GM18507 (cell line): ENCODE results near the gene FBXO27.
"Not testable (repeated sequence)": the region's sequence is repeated elsewhere in the genome, so short reads cannot be mapped to it uniquely, and the experiment has no call there.

Experiments used
- DNase-seq: peaks from one replicate; pipeline ENCODE4 v3.0.0; 2011; ENCODE audit warnings: low read depth; ENCODE audit not compliant: insufficient read length; ENCODE audit errors: extremely low spot score
- FAIRE-seq: peaks from 2 replicates; lab custom pipeline; 2011; peaks lifted over from hg19 to GRCh38; lab: Jason Lieb, UNC

FBXO27 gene

DNA sequence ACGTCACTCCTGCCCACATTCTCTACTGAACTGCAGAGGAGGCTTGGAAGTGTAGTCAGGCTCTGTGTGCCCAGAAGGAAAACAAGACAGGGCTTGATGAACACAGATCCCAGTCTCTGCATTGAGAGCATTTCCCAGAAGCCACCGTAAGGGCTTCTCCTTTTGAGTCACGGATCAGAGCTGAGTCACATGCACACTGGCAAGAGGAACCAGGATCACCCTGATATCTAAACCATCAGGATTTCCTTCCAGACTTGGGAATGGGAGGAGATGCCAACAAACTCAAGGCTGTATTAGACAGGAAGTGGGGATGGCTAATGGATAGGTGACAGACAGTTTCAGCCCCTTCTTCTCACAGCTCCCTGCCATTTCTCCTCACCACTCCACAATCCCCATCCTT is 39.1 kb downstream of the FBXO27 start:
- FAIRE-seq (no peak), DNase-seq (no peak)

DNA sequence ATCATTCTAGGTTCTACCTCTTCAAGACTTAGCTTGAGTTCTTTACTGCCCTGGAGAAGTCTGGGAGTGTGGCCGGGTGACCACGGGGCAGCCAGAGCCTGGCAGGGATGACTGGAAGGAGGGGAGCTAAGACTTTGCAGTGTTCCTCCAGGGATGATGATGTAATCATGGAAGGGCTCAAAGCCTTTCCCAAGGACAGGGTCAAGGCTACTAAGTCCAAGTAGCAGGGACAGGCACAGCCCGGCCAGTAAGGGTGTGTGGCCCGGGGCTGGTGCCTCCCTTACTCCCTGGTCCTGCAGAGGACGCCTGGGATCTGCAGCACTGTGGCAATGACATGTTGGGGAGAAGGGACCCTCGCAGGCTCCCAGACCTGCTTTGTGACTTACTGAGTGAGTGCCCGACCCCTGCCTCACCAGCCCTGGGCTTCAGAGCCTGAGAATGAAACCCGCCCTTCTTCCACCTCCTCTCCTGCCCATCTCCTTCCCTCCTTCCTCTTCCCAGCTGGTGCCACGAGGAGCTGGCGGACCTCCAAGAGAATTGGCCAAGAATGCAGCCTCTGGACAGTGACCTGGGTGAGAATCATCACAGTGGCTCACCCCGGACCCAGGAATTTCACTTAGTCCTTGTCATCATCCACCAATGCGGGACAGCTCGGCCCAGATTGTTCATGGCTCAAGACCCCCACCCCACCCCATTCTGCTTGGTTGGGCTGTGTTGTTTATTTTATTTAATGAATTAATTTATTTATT is 41.2 kb downstream of the FBXO27 start:
- FAIRE-seq: no peak
- DNase-seq: no peak

DNA sequence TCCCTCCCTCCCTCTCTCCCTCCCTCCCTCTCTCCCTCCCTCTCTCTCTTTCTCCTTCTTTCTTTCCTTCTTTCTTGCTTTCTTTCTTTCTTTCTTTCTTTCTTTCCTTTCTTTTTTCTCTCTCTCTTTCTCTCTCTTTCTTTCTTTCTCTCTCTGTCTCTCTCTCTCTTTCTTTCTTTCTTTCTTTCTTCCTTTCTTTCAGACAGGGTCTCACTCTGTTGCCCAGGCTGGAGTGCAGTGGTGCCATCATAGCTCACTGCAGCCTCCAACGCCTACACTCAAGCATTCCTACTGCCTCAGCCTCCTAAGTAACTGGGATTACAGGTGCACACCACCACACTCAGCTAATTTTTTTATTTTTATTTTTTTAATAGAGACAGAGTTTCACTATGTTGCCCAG is 42.7 kb downstream of the FBXO27 start:
- DNase-seq, FAIRE-seq: not testable (repeated sequence)

DNA sequence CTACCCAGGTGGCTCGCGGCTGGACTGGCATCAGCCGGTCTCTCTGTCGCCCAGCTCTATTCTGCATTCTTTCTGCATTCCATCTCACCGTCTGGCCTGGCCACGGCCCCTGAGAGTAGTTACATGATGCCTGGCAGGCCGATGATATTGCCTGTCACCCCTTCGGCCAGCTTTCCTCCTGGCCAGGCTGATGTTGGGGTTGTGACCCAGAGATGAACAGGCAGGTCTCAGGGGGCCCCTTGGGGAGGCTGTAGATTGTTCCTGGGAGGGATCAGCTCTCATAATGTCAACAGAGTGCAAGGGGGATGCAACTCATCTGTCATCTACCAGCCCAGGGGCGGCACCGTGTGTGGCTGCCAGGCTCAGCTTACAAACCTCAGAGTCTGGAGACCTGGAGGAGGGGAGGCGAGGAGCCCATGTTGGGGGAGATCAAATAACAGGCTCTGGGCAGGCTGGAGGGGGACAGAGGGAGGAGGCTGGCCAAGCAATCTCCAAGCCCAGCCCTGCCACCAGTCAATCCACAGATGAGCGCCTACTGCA is 43.2 kb downstream of the FBXO27 start:
- FAIRE-seq (no peak), DNase-seq (no peak)

DNA sequence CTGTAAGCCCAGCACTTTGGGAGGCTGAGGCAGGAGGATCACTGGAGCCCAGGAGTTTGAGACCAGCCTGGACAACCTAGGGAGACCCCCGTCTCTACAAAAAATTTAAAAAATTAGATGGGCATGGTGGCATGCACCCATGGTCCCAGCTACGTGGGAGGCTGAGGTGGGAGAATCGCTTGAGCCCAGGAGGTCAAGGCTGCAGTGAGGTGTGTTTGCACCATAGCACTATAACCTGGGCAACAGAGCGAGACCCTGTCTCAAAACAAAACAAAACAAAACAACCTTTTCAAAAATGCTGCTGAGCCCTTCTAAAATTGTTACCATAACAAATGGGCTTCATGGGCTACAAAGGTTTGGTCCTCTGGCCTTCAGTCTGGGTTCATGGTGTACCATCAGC is 43.7 kb downstream of the FBXO27 start:
- not testable (repeated sequence) for FAIRE-seq, DNase-seq

DNA sequence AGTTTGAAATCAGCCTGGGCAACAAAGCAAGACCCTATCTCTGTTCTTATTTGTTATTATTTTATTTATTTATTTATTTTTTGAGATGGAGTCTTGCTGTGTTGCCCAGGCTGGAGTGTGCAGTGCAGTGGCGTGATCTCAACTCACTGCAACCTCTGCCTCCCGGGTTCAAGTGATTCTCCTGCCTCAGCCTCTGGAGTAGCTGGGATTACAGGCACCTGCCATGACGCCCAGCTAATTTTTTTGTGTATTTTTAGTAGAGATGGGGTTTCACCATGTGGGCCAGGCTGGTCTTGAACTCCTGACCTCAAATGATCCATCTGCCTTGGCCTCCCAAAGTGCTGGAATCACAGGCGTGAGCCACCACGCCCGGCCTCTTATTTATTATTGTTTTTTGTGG is 44.6 kb downstream of the FBXO27 start:
- FAIRE-seq: not testable (repeated sequence)

DNA sequence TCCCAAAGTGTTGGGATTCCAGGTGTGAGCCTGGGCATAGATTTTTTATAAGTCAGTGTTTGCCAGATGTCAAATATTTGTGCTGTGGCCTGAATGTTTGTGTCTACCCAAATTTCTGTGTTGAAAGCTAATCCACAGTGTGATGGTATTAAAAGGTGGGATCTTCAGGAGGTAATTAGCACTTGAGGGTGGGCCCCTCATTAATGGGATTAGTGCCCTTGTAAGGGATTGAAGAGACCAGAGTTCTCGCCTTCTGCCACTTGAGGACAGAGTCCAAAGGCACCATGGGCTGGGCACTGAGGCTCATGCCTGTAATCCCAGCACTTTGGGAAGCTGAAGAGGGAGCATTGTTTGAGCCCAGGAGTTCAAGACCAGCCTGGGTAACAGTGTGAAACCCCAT is 47.1 kb downstream of the FBXO27 start:
- FAIRE-seq: no peak

More for the DNA sequence above, 44.6 kb downstream of the FBXO27 start:
- not testable (repeated sequence) for DNase-seq

DNA sequence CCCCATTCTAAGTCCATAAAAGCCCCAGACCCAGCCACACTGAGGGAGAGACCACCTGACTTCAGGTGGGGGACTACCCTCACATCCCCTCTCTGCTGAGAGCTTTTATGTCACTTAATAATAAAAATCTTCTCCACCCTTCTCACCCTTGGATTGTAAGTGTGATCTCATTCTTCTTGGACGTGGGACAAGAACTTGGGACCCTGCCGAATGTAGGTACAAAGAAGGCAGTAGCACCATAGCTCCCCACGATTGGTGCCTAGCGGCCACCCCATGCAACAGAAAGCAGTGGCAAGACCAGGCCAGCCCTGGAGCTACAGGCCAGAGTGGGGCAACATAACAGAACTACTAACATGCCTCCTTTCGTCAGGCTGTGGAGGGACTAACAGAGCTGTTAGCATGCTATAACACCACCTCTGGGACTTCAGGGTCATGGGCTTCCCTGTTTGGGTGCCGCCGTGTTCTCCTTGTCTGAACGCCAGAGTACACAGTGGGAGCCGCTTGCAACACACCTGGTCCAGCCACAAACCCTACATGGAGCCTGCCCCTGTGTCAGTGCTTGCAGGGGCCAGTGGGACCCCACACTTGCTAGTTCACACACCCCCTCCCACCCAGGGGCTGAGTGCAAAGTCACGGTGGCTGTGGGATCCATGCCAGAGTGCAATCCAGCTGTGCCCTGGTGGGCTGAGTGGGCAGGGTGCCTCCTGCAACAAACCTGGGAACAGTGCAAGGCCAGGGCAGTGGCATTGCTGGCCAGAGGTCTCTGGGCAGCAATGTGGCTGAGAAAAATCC is 51.6 kb downstream of the FBXO27 start:
- DNase-seq: no peak
- FAIRE-seq: no peak

More for the DNA sequence above, 47.1 kb downstream of the FBXO27 start:
- no peak for DNase-seq

DNA sequence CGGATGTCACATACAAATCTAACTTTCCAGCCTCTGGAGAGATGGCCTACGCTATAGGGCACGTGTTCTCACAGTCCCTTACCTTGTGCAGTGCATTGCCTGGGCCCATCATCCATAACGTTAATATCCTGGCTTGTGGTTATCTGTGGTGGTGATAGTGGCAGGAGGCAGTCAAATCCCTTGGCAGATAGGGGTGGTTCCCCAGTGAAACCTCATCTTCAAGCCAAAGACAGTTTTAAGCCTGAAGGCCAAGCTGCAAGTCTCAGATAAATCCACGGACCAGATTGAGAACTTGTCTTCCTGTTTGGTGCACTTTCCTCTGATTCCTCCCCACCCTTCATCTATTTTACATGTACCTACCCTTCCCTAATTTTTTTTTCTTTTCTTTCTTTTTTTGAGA is 52.5 kb downstream of the FBXO27 start:
- FAIRE-seq (no peak), DNase-seq (no peak)

DNA sequence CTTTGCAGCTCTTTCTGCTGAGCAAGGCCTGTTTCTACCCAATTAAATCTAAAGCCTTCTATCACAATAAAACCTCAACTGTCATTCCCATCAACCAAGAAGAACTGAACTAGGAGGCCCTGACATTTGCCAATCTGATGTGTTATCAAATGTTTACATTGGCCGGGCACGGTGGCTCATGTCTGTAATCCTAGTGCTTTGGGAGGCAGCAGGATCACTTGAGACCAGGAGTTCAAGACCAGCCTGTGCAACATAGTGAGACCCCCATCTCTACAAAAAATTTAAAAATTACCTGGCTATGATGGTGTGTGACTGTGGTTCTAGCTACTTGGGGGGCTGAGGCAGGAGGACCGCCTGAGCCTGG is 54.0 kb downstream of the FBXO27 start:
- DNase-seq (no peak), FAIRE-seq (no peak)

DNA sequence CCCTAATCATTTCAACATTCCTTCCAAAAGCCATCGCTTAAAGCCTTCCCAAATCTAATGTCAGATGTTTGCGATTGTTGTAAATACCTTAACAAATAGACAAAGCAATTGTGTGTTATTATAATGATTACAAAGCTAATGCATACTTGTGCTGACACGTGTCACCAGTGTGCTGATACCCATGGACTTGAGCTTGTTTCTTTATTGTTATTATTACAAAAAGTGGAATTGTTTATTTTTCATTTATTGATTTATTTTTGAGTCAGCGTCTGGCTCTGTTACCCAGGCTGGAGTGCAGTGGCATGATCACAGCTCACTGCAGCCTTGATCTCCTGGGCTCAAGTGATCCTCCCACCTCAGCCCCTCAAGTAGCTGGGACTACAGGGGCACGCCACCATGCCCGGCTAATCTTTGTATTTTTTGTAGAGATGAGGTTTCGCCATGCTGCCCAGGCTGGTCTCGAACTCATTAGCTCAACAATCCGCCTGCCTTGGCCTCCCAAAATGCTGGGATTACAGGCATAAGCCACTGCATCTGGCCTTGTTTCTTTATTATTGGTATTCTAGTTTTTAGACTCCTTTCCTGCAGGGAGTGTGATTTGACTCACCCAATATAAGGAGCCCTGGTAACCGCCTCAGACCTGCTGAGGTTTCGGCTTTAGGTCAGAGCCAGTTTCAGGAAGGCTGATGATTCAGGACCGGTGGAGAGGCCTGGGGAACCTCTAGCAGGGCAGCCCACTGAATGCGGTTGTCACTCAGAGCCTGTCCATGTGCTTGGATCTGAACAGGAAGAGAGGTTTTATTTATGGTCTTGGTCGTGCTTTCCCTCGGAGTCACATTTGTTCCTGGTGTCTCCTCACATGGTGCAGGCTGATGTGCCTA is 54.7 kb downstream of the FBXO27 start:
- peak; percentile 97 for FAIRE-seq

DNA sequence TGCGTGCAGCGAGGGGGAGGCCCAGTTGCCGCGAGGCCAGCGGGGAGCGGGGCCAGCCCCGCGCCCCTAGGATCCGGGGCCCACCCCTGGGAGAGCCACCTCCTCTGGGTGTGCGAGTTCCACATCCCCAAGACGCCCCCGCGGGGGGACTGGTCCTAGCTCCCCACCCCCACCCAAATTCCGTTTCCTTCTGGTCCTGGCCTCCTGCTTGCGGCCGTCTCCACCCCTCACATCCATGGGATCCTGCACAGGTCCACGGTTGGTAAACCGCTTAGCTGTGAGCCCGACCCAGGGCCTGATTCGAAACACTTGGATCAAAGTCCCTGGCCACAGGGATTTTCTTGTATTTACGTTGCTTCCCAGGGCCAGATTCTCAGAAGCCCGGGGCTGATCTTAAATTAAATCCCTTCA is 56.5 kb downstream of the FBXO27 start:
- FAIRE-seq (no peak), DNase-seq (no peak)

More for the DNA sequence above, 54.7 kb downstream of the FBXO27 start:
- DNase-seq: peak; percentile 55

DNA sequence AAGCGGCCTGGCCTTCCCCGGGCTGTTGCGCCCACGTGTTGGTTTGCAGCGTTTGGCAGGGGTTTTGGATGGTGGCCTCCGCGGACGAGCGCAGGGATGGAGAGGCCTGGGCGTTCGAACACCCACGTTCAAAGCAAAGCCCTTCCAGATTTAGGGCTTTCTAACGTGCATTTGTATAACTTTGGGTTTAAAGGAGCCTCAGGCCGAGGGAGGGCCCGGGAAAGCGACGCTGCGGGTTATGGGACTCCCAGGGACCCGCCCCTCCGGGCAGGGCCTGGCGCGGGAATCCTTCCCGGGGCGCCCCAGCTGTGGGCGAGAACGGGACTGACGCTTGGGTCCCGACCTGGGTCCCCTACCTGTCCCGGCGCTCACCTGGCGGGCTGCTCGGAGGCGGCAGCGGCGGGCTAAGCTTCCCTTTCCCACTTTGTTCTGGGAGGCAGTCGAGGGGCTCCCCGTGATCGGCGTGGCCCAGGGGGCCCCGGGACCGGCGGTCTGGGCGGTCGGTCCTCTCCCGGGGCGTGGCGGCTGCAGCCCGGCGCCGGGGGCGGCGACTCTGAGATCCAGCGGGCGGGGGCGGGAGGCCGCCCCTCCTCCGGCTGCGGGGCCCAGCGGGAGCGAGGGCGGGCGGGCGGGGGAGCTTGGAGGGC is 57.0 kb downstream of the FBXO27 start, which contains the start of gene FBXO17:
Gene FBXO17 (minus strand): TSS at position 529 of the 647 bp plus-strand sequence. CDS start 25,423 bp downstream, outside the sequence.
- DNase-seq (no peak), FAIRE-seq (no peak)

DNA sequence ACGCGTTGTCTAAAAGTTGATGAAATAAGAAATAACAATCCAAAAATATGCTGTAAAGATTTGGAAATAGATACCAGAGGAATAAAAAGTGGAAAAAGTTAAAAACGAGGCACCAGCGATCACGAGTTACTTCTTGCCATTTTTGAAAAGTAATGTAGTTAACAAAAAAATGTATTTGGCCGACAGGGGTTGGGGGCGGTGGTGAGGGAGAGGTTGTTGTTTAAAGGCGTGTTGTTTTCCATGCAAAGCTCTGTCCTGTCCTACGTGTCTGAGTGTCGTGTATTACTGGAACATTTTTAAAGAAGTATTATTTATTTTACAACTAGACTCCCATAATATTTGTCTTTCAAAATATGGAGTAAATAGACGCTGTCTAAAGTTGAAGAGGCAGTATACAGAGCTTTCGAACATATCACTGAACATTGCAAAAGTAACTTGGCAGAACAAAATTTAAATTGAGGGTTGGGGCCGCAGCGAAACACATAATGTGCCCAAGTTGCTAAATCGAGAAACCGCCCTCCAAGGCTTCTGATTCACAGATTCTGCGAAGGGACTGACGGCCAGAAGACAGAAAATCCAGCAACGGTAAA is 57.6 kb downstream of the FBXO27 start:
- DNase-seq: no peak
- FAIRE-seq: no peak
